GM21576 (cell line): ENCODE measurements around the gene AREG.

ENCODE experiments used
- ATAC-seq: cut with Tn5 transposase; IDR thresholded peaks from one replicate; pipeline ENCODE4 v1.9.1; 2021; ENCODE audit warnings: mild to moderate bottlenecking, moderate library complexity; ENCODE audit not compliant: unreplicated experiment

The AREG gene

GRCh38 chr4:74501579-74501978 is 56.6 kb downstream of the AREG start:
- ATAC-seq, result no peak

GRCh38 chr4:74503580-74503979 is 58.6 kb downstream of the AREG start:
- no peak for ATAC-seq

GRCh38 chr4:74504212-74504611 is 59.3 kb downstream of the AREG start:
- no peak for ATAC-seq
